ENCODE results near the gene MATN4.

The MATN4 gene

GRCh38 chr20:45313065-45313695 lies 5.1 kb upstream of the MATN4 start:
- no peak for DNase-seq

DNA sequence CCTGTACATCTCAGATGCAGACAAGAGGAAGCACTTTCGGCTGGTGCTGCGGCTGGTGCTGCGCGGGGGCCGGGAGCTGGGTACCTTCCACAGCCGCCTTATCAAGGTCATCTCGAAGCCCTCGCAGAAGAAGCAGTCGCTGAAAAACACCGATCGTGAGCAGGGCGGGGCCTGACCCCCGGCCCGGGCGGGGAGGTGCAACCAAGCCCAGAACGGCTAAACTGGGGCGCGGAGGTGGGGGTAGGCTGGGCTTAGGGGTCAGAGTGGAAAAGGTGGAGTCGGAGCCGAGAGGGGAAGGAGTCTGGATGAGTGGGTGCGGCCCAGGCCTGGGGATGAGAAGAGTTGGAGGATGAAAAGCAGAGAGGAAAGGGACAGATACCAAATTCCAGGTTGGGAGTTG lies 4.1 kb upstream of the MATN4 start:
- DNase-seq: no peak

DNA sequence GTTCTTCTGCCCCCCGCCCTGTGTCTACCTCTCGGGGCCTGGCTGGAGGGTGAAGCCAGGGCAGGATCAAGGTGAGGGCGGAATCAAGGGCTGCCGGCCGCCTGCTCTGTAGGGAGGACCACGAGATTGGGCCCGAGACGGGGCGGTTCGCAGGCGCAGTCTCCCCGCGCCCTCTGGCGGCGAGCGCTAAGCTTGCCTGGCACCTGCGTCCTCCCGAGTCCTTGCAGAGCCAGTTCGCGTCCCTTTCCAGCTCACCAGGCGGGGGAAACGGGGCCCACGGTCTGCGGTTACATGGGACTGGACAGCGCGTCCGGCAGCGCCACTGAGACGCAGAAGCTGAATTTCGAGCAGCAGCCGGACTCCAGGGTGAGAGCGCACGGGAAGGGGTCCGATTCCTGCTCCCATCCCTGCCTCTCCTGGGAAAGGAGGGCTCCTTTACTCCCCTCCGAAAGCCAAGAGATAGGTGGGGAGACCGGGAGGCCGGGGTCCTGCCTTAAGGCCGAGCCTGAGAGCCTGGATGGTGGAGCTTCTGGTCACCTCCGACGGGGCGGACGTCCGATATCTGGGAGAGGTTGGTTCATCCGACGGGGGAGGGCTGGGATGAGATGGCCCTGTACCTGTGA lies 3.6 kb upstream of the MATN4 start:
- DNase-seq: peak; percentile 36

- DNase-seq: no peak
Observed at GRCh38 chr20:45309075-45309474, 976 bp upstream of the MATN4 start.

DNA sequence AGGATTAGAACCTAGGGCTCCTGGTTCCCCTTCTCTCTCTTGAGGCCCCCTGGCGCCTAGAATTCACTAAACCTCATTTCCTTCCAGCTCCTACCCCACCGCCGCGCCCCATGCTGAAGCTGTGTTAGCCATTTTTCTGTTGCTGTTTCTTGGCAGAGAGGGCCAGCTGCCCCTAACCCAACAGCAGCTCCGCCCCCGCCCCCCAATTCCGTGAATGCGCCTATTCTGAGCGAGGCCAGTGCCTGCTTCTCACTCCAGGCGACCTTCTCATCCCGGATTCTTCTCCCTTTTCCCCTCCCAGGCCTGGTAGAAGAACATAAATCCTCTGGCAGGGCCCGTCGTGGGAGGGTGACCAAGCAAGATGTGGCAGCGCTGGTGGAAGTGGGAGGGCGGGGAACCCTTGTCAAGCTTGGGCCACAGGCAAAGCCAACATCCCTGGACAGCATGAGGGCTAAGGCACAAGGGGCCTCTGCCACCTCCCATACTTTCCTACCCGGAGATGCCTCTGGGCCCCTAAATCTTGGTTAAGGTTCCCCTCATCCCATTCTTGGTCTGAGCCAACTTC lies 941 bp downstream of the MATN4 start:
- no peak for DNase-seq

GRCh38 chr20:45306431-45306982 lies 1.6 kb downstream of the MATN4 start, which contains the start of gene RBPJL:
TSS of gene RBPJL (plus strand) at chr20:45306840. CDS start at chr20:45306923, 83 bp downstream.
- DNase-seq: no peak

DNA sequence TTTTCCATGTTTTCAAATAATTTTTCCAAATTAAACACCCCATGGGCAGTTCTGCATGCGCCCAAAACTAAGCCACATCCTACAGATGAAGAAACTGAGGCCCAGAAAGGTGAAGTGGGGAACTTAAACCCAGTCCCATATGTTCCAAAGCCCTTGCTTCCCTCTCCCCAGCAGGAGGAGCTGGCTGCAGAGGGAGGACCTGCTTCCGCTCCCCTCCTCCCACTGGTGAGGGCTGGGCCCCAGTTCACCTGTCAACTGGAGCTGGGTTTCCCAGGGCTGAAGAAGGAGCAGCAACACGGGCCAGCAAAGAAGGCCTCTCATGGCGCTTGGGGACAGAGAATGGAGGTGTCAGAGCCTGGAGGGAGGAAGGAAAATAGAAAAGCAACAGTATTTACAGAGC lies 2.8 kb downstream of the MATN4 start:
- DNase-seq: no peak

- no peak for DNase-seq
Observed at GRCh38 chr20:45304464-45304999, 3.6 kb downstream of the MATN4 start.

DNA sequence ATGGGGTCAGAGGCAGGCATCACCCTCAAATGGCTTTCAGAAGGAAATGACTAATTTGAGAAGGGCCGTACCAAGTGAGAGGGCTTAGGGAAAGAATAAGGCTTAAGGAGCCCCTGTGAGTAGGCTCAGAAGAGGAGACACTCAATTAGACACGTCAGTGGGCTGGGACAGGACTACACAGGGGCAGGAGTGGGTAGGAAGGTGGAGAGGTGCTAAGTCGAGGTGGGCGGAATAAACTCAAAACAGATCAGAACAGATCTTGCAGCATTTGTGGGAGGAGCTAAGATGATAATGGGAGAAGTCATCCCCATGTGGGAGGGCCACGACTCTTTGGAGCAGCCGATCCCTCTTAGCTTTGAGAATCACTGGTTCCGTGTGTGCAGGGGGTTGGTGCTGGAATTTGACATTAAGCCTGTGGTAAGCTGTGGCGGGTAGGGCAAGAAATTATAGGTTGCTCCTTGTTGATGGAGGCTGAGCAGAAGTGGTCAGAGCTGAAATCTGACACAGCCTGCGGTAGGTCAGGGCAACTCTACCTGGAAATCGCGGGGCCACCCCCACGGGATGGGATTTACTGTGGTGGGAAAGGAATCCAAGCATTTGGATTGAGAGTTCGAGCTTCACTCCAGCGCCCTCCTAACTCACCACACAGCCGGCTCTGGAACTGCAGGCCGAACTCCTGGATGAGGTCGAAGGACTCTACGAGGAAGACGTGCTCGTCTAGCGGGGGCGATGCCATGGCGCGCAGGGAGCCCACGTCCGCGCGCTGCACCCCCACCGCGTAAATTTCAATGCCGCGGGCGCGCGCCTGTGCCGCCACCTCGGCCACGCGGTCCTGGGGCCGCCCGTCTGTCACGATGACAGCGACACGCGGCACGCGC lies 4.3 kb downstream of the MATN4 start:
- DNase-seq: peak; percentile 5

DNA sequence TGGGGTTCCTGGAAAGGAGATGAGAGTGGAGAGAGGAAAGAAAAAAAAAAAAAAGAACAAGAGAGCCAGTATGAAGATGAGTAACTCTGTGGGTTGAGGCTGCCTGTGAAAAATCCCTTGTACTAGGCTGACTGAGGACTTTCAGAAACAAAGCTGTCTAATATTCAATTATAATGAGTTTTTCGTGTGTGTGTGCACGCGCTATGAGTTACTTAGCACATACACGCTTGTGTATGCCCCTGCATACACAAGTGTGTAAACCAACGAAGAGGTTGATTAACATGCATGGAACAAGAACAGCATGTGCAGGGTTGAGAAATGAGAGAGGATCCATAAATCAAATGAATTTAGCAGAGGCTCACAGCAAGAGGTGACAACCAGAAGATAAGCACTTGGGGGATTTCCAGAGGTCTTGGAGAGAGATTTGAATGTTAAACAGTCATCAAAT lies 6.3 kb downstream of the MATN4 start:
- DNase-seq: no peak

DNA sequence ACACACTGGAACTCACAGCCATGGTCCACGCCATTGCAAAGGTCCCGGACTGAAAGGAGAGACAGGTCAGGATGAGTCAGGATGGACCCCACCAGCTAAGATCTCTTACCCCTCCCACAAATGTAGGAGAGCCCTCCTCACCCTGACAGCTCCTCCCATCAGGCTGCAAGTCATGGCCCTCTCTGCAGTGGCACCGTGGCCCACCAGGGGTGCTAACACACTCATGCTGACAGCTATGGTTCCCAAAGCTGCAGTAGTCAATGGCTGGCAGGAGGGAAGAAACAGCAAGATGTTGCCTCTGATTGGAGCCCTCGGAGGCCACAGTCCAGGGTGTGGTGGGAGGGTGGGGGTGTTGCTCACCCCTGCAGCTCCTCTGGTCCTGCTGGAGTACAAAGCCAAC lies 7.1 kb downstream of the MATN4 start:
- DNase-seq: peak; percentile 24

DNA sequence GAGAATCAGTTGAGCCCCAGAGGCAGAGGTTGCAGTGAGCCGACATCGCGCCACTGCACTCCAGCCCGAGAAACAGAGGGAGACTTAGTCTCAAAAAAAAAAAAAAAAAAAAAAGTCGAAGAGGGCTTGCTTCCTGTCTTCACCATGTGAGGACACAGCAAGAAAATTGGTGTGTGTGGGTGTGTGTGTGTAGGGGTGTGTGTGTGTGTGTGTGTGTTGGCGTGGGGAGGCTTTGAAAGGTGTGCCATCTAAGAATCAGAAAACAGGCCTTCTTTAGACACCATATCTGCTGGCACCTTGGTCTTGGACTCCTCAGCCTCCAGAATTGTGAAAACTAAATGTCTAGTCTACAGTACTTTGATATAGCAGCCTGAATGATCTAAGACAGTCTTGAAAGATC lies 8.3 kb downstream of the MATN4 start:
- DNase-seq: no peak

DNA sequence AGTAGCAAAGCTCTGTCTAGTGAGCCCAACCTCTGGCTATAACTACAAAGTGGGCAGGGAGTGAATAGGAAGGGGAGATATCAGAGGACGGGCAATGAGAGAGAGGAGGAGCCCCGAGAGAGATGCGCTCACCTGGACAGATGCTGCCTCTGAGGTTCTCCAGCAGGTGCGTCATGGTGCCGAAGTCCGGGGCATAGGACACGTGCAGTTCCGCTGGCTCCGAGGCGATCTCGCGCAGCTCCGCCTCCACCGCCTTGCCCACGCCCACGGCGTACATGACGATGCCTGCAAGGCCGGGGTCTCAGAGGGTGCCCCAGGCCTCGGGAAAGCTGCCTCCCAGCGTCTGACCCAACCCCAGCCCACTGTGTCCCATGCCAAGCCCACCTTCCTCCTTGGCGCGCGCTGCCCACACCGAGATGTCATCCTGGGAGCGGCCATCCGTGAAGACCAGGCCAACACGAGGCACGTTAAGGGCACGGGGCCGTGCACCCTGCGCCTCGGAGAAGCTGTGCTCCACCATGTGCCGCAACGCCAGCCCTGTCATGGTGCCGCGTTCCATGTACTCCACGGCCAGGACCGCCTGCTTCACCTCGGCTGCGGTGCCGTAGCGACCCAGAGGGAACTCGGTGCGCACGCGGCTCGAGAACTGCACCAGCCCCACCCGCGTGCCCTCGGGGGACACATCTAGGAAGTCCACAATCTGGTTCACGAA lies 10.2 kb downstream of the MATN4 start:
- no peak for DNase-seq

DNA sequence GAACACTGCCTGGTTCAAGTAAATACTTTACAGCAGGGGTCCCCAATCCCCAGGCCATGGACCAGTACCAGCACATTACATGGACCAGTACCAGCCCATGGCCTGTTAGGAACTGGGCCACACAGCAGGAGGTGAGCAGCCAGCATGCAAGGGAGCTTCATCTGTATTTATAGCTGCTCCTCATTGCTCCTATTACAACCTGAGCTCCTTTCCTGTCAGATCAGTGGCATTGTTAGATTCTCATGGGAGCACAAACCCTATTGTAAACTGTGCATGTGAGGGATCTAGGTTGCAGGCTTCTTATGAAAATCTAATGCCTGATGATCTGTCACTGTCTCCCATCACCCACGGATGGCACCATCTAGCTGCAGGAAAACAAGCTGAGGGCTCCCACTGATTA lies 13.4 kb downstream of the MATN4 start:
- no peak for DNase-seq

DNA sequence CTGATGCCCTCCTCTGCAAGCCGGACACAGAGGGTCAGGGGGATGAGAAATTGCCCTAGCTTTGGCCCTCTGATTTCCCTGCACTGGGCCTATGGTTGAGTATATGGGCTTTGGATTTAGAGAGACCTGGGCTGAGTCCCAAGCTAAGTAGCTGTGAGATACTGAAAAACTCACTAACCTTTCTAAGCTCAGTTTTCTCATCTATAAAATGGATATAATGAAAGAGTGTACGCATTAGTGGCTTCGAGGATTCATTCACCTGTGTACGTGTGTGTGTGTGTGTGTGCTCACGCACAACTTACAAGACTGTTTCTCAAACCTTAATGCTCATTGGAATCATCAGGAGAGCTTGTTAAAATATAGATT lies 14.1 kb downstream of the MATN4 start:
- no peak for DNase-seq

- DNase-seq: peak; percentile 65
Observed at GRCh38 chr20:45293041-45294002, 14.8 kb downstream of the MATN4 start.

GRCh38 chr20:45292343-45292742 lies 15.8 kb downstream of the MATN4 start:
- DNase-seq: no peak

DNA sequence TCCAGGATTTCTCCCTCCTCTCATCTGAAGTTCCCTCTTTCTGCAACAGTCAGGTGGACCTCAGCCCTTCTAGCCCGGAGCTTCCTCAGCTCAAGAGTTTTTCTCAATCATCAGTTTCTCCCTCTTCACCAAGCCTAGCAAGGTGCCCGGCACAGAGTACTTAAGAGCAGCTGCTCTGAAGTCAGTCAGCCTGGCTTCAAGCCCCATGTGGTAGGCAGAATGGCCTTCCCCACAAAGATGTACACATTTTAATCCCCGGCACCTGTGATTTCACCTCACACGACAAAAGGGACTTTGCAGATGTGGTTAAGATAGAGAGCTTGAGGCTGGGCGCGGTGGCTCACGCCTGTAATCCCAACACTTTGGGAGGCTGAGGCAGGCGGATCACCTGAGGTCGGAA lies 16.6 kb downstream of the MATN4 start:
- DNase-seq: no peak

DNA sequence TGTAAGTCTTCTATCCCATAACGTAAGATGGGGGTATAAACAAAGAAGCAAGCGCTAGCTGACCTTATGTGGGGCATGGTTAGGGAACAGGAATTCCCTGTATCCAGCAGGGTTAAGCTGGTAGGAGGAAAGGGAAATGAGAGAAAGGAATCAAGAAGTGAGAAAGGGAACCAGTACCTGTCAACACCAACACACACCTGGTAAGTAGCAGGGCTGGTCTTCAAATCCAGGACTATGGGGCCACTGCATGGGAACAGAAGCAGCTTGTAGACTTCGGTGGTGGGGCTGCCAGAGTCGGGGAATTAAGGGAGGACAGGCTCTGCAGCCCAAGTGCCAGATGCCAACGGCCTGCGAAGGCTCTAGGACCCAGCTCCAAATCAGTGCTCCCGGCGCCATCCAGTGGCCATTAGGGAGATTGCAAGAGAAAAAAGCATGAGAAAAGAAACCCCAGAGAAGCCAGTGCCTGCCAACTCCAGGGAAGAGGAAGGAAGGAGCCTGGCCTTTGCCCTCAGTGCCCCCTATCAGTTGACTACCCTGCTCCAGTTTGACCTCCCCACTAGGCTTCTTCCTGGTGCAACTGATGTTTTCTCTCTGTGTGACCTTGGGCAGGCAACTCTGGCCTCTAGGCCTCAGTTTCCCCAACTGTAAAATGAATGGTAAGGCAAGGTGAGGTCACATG lies 17.3 kb downstream of the MATN4 start:
- DNase-seq: peak; percentile 80

DNA sequence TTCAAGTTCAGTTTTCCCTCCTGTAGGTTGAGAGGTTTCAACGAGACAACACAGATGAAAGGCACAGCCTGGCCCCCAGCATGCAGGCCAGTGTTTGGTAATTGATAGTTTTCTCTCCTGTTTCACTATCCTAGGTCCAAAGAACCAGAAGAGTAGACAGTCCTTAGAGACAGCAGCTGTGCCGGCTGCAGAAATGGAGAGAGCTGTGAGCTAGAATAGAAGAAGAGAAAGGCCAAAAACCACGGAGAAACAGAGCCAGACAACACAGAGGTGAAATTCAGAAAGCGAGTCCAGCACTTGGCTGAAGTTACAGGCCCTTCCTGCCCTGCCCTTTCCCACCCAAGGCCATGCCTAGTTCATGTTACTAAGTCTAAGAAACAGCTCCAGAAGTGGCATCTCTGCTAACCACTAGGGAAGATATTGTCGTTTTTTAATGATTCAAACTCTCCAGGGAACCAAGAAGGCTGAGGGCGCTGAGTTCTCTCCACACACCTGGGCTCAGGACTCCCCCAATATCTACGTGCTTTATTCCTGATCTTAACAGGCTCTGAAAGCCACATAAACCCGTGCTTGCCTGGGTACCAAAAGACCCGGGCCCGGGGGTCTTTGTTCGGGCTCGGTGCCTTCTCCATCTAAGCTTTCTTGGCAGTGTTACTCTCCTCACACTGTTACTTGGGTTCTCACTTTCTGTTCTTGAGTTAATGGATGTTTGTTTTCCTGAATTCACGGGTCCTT lies 18.0 kb downstream of the MATN4 start:
- no peak for DNase-seq

All from MV-4-11 (cell line).